GM12872 (cell line): Measurements from ENCODE around the gene KCNMB2.

Experiments
- TF ChIP-seq, protein P1 (sequence below): IDR thresholded peaks from 3 replicates; pipeline ENCODE4 v1.5.1; 2011; ENCODE audit warnings: low read depth, mild to moderate bottlenecking, low read length, moderate library complexity; ENCODE audit not compliant: insufficient read depth

The KCNMB2 gene

DNA sequence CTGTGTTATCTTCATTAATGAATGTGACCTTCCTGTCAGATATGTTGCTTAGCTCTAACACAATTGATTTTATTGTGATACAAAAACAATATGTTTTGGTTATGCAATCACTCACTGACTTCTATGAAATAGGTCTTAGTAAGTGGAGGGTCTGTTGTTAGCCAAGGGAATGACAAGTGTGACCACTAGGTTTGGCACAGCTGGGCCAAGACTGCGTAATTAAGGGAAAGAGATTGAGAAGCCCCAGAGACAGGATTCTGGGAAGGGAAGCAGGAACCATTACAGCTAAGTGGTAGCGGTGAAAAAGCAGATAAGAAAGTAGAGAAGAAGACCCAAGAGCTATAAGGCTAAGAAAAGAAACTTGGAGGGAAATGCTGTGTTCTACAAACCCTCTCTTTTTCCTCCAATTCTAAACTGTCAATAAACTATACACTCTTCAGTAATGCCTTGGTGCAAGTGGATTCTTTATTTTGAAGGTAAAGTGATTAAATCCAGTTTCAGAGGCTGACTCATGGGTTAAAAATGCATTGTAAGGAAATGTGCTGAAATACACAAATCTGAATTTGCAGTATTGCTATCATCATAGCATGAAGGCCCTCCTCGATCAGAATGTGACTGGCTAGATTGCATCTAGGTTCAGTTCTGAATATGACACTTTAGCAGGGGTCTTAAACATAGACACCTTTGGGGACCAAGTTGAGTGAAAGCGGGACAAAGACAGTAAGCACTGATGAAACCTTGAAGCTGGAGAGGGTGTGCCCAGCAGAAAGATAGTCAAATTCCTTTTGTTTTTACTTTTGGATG is 26.1 kb downstream of the KCNMB2 start:
- TF ChIP-seq, protein P1, sequence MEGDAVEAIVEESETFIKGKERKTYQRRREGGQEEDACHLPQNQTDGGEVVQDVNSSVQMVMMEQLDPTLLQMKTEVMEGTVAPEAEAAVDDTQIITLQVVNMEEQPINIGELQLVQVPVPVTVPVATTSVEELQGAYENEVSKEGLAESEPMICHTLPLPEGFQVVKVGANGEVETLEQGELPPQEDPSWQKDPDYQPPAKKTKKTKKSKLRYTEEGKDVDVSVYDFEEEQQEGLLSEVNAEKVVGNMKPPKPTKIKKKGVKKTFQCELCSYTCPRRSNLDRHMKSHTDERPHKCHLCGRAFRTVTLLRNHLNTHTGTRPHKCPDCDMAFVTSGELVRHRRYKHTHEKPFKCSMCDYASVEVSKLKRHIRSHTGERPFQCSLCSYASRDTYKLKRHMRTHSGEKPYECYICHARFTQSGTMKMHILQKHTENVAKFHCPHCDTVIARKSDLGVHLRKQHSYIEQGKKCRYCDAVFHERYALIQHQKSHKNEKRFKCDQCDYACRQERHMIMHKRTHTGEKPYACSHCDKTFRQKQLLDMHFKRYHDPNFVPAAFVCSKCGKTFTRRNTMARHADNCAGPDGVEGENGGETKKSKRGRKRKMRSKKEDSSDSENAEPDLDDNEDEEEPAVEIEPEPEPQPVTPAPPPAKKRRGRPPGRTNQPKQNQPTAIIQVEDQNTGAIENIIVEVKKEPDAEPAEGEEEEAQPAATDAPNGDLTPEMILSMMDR, result no peak

DNA sequence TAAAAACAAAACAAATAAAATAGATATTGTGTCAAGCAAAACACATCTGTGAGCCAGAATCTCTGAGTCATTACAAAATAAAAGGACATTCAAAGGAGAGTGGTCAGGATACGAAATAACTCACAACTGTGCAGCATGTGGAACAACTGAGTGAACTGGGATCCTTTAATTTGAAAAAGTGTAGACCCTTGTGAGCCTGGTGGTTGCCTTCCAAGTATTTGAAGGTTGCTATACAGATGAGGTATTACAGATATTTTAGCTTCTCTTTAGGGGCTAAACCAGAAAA is 26.7 kb downstream of the KCNMB2 start:
- TF ChIP-seq, protein P1, result no peak

DNA sequence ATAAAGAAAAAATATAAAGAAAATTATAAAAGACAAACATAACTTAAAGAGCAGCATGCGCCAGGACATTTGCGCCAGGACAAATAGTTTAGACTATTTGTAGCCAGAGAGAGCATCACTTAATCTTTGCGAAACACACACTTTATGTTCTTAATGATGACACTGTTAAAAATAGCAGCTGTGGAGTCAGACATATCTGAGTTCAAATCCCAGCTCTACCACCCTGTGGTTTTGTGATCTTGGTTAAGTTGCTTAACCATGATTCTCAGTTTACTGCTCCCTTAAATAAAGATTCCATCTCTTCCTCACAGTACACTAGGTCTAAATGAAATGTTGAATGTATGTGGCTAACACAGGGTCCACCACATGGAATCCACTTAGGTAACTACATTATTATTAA is 31.4 kb downstream of the KCNMB2 start:
- TF ChIP-seq, protein P1, result no peak

DNA sequence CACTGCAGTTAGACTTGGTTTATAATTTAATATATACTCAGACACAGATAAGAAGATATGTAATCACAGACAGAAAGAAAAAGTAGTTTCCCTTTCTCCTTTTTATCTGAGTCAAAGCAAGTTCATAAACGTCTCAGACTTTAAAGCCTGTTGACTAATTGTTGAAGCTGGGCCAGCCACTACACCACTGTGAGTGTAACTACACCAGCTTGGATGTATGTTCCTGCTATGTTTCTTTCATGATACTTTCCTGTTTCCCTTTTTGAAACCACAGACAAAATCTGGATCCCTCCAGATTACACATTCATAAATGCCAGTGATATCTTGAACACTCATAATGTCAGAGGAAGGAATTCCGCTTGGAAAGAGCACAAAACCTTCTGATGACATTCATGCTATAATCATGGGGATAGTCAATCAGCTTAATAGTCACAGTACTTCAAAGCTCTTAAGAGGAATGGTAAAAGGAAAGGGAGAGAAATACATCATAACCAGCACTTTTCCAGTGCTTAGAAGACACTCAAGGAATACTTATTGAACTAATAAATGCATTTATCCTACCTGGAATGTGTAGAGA is 32.0 kb downstream of the KCNMB2 start:
- TF ChIP-seq, protein P1, result no peak

DNA sequence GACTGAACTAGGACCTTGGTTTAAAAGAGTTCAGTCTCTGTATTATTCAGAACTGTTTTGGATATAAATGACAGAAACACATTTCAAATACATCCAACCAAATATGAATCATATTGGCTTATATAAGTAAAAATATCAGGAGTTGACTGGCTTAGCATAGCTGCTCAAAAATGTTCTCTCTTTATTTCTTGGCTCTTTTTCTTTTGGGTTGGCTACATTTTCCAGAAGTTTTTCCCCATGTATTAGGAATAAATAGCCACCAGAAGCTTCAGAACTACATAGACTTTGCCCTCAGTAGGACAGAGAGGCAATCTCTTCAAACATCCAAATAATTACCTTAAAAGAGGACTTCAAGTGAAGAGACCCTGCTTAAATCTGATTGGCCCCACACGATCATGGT is 32.7 kb downstream of the KCNMB2 start:
- TF ChIP-seq, protein P1, result no peak

DNA sequence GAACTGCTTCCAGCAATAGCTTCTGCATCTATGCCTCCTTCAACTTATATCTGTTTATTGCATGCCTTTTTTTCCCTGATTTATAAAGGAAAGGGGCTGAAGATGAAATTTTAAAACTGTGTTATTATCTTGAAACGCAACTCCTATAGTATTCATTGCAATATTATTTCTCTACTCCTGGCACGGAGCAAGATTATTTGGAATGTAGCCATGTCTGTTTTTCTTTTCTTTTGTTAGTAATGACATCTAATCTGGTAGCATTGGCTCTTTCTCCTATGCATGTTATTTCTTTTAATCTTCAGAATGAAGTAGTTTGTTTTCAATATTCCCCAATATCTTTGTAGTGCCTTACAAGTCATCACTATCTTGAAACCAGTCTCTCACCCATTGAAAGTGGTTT is 33.6 kb downstream of the KCNMB2 start:
- TF ChIP-seq, protein P1, result no peak

DNA sequence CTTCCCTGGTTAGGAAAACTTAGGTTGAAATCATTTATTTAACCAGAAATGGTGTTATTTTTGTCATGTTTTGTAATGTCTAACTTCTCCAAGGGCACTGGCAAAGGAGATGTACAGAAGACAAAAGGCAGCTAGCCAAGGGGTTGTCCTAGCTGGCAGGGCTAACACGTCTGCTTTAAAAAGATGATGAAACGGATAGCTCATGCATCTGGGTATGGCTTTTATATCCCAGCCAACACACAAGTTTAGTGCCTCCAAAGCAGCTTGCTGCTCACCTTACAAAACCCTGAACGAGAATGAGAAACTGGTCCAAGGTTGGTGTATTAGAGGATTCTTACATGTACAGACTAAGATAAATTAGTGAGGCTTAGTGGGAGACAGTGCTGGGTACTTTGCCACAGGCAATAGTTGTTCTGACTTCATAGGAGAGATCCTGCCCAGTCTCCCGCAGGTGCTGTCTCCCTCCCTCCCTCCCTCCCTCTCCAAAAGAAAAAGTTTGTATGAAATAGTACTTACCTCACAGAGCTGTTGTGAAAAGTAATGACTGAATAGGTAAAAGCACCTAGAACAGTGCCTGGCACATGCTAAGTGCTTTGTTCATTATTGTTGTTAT is 47.8 kb downstream of the KCNMB2 start:
- TF ChIP-seq, protein P1, result no peak
